HCT116 (cell line): ENCODE results near the gene ASB10.

Experiments
- CEBPB ChIP-seq: IDR thresholded peaks from 2 replicates; pipeline ENCODE4 v1.6.1; 2012; ENCODE audit warnings: low read depth
- EZH2phosphoT487 ChIP-seq: fragments of 200-600 bp; IDR thresholded peaks from 2 replicates; pipeline ENCODE4 v1.6.1; 2018; ENCODE audit warnings: antibody characterized with exemption, borderline replicate concordance
- JUND ChIP-seq: IDR thresholded peaks from 2 replicates; pipeline ENCODE4 v1.6.1; 2012
- YY1 ChIP-seq: IDR thresholded peaks from 2 replicates; pipeline ENCODE4 v1.6.1; 2011; ENCODE audit warnings: low read length, low read depth, moderate library complexity, mild to moderate bottlenecking; ENCODE audit not compliant: insufficient replicate concordance; ENCODE audit errors: extremely low read depth
- ZNF274 ChIP-seq: fragments of 200-500 bp; sonication (Bioruptor generic); IDR thresholded peaks from 2 replicates; pipeline ENCODE4 v1.6.1; 2014; ENCODE audit warnings: mild to moderate bottlenecking, low read depth, low read length, inconsistent platforms
- TF ChIP-seq, protein P1 (sequence below), 3 experiments: fragments of 200-600 bp in 1 of 3; sonication (generic) in 1 of 3; IDR thresholded peaks in 2 of 3; conservative IDR thresholded peaks in 1 of 3; 2 replicates each; pipeline ENCODE4 v1.5.1; 2012 to 2017; ENCODE audit warnings: low read depth in 2 of 3, low read length in 2 of 3, antibody characterized with exemption in 1 of 3, borderline replicate concordance in 1 of 3, control low read depth in 1 of 3, mild to moderate bottlenecking in 1 of 3, mixed read lengths in 1 of 3, mixed run types in 1 of 3, moderate library complexity in 1 of 3; ENCODE audit not compliant: insufficient read depth in 1 of 3

DNA sequence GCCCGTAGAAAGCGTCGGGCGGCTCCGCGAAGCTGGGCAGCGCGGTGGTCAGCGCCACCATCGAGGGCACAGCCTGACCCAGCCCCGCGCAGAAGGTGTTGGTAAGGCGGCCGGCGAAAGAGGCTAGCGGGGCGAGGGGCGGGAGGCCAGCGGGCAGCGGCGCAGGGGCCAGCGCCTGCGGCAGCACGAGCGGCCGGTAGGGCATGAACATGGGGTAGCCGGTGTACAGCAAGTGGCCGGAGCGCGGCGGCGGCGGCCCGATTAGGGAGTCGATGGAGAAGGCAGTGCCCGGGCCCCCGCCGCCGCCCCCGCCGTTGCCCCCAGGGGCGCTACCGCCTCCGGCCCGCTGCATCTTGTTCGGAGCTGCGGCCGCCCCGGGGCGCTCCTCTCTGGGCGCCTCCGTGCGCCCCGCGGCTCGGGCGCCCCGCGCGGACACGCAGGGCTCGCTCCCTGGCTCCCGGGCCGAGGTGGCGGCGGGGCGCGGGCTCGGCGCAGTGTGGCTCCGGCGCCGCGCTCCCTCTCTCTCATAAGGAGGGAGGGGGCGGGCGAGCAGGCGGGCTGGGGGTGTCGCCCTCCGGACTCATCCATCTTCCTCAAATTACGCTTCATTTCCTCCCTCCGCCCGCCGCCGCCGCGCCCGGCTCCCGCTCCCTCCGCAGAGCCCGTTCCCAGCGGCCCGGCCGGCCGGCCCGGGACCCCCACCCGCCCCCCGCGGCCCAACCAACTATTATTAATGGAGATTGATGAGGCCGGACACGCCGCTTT lies 19.7 kb downstream of the ASB10 start, which contains the start of gene GBX1:
- no peak for TF ChIP-seq JUND
- no peak for TF ChIP-seq CEBPB
- TF ChIP-seq, protein P1, sequence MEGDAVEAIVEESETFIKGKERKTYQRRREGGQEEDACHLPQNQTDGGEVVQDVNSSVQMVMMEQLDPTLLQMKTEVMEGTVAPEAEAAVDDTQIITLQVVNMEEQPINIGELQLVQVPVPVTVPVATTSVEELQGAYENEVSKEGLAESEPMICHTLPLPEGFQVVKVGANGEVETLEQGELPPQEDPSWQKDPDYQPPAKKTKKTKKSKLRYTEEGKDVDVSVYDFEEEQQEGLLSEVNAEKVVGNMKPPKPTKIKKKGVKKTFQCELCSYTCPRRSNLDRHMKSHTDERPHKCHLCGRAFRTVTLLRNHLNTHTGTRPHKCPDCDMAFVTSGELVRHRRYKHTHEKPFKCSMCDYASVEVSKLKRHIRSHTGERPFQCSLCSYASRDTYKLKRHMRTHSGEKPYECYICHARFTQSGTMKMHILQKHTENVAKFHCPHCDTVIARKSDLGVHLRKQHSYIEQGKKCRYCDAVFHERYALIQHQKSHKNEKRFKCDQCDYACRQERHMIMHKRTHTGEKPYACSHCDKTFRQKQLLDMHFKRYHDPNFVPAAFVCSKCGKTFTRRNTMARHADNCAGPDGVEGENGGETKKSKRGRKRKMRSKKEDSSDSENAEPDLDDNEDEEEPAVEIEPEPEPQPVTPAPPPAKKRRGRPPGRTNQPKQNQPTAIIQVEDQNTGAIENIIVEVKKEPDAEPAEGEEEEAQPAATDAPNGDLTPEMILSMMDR (IDR thresholded peaks at IDR 0.05 in 2 of 3, conservative IDR thresholded peaks at IDR 0.05 in 1 of 3; ENCODE audit: borderline replicate concordance in 1 of 3, insufficient read depth in 1 of 3, low read depth in 2 of 3, low read length in 2 of 3), result peak in 1 of 3 experiments; percentile 23; a peak in 1 of 6 replicates
- no peak for TF ChIP-seq ZNF274
- TF ChIP-seq YY1, result no peak
- no peak for TF ChIP-seq EZH2phosphoT487
